Upper lobe of left lung (tissue), 6 donors: ENCODE results near the gene DCST2. TPM values are rescaled to one million over a fixed set of nuclear protein-coding genes. Genes with fewer than 3 reads are reported as not detected.

Experiments used
- ATAC-seq, 2 donors: fragments of 200-7000 bp; cut with Tn5 transposase; one replicate each; pipeline ENCODE4 v1.9.1; 2022; ENCODE audit warnings: mild to moderate bottlenecking in 2 of 2, moderate library complexity in 2 of 2; ENCODE audit not compliant: low FRiP score in 2 of 2
- DNase-seq, 2 donors: peaks; one replicate each; pipeline ENCODE4 v3.0.0-alpha.2; 2019 to 2020
- H3K27ac ChIP-seq, 4 donors: fragments of 200-600 bp; sonication (generic); one replicate each; pipeline ENCODE4 v1.5.1; 2016 to 2019
- H3K27me3 ChIP-seq, 4 donors: fragments of 200-600 bp; sonication (generic); one replicate each; pipeline ENCODE4 v1.5.1; 2017 to 2019
- H3K36me3 ChIP-seq, 4 donors: fragments of 200-600 bp; sonication (generic); one replicate each; pipeline ENCODE4 v1.5.1; 2016 to 2019
- H3K4me1 ChIP-seq, 4 donors: fragments of 200-600 bp; sonication (generic); one replicate each; pipeline ENCODE4 v1.5.1; 2018 to 2019
- H3K4me3 ChIP-seq, 4 donors: fragments of 200-600 bp; sonication (generic); one replicate each; pipeline ENCODE4 v1.5.1; 2017 to 2019; ENCODE audit warnings: mild to moderate bottlenecking in 2 of 4, moderate library complexity in 1 of 4
- H3K9me3 ChIP-seq, 4 donors: fragments of 200-600 bp; sonication (generic); one replicate each; pipeline ENCODE4 v1.5.1; 2018 to 2019
- EP300 ChIP-seq, 4 donors: sonication (generic); formaldehyde crosslinking; IDR thresholded peaks; one replicate each; pipeline ENCODE4 v1.5.1; 2017; ENCODE audit warnings: antibody characterized with exemption in 4 of 4, control low read depth in 2 of 4
- POLR2A ChIP-seq, 4 donors: fragments of 450-650 bp; IDR thresholded peaks; one replicate each; pipeline ENCODE4 v1.5.1; 2016 to 2017; ENCODE audit warnings: antibody characterized with exemption in 4 of 4, mild to moderate bottlenecking in 2 of 4
- POLR2AphosphoS5 ChIP-seq, 2 donors: sonication (generic); formaldehyde crosslinking; IDR thresholded peaks; one replicate each; pipeline ENCODE4 v1.5.1; 2017; ENCODE audit warnings: antibody characterized with exemption in 2 of 2
- WGBS, 2 donors: methylation state at CpG; one replicate each; pipeline ENCODE4 v1.1.5; 2017 to 2018; 5-methylcytosine and 5-hydroxymethylcytosine counted together
- total RNA-seq, 6 donors: library from RNA; depleted of rRNA in 4 of 6; stranded (reverse); fragments of >200 nt in 4 of 6; gene quantifications; one replicate each; pipeline versions ENCODE4 v1.1.0 to v1.2.1, GENCODE V29; 2016 to 2021
- TF ChIP-seq, protein P1 (sequence below), 6 experiments: fragments of 450-650 bp in 4 of 6; fragments of 200-600 bp in 2 of 6; sonication (generic) in 2 of 6; IDR thresholded peaks; one replicate each; pipeline ENCODE4 v1.5.1; 2016 to 2019; ENCODE audit warnings: antibody characterized with exemption in 6 of 6
- donor health status: DM: no; HTN: no; CAD: no; lungs with moderate emphysema.
- donor health status: DM: no; HTN: yes; CAD: no; lungs with severe emphysema.

The DCST2 gene
- total RNA-seq, 6 donors from 2014 or later = 0.49 to 2.1 (median 1.1) TPM

DNA sequence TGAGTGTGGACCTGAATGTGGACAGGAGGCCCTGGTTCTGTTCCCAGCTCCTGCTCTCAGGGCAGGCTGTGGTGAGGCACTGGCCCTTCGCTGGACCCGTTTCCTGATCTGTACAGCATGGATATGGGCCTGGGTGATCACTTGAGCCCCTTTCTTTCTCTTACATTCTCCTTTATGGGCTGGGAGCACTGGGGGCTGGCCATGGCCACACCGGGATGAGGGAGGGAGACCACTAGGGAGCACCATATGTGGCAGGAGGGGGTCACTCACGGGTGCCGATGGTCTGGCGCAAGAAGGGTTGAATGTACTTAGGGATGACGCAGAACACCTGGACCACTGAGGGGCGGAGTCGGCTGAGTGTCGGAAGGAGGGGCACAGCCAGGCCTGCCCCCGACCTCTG lies 2.7 kb downstream of the DCST2 start:
- 83 to 86% methylated on average over 11 of the region's 11 CpGs for WGBS, 2 donors

DNA sequence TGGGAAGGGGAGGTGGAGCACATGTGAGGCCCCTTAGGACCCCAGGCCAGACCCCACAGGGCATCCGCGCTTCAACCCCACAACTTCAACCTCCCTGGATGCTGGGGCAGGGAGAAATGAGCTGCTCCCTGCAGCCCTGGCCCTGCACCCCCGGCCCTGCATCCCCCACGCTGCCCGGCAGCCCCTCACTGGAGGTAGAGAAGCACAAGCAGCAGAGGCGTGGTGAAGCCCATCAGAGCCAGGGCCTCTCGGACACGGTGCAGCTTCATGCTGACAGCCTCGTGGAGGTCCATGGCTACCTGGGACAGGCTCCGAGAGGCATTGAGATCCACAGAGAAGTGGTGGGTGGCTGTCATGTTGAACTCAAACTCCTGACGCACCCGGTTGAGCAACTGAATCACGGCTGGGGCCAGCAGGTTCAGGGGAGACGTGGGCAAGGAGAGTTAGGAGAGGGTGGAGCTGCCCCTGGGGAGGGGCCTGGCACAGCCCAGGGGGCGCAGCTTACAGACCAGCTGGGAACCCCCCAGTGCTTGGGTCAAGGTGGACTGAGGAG lies 3.3 kb downstream of the DCST2 start:
- no peaks in the 10 kb centered on the region for H3K27me3 ChIP-seq
- no peaks in the 10 kb centered on the region for H3K36me3 ChIP-seq
- TF ChIP-seq POLR2AphosphoS5 (IDR thresholded peaks at IDR 0.05) (no peak), POLR2A (IDR thresholded peaks at IDR 0.05) (no peak), EP300 (IDR thresholded peaks at IDR 0.05) (no peak)
- TF ChIP-seq, protein P1, sequence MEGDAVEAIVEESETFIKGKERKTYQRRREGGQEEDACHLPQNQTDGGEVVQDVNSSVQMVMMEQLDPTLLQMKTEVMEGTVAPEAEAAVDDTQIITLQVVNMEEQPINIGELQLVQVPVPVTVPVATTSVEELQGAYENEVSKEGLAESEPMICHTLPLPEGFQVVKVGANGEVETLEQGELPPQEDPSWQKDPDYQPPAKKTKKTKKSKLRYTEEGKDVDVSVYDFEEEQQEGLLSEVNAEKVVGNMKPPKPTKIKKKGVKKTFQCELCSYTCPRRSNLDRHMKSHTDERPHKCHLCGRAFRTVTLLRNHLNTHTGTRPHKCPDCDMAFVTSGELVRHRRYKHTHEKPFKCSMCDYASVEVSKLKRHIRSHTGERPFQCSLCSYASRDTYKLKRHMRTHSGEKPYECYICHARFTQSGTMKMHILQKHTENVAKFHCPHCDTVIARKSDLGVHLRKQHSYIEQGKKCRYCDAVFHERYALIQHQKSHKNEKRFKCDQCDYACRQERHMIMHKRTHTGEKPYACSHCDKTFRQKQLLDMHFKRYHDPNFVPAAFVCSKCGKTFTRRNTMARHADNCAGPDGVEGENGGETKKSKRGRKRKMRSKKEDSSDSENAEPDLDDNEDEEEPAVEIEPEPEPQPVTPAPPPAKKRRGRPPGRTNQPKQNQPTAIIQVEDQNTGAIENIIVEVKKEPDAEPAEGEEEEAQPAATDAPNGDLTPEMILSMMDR (IDR thresholded peaks at IDR 0.05) = no peak
- no peaks in the 10 kb centered on the region for H3K9me3 ChIP-seq
- H3K27ac ChIP-seq = no peak overlapping the region
- no peak for DNase-seq
- WGBS, 2 donors = 83 to 97% methylated on average over 5 to 15 of the region's 15 CpGs
- no peak overlapping the region for H3K4me3 ChIP-seq
- no peaks in the 10 kb centered on the region for H3K4me1 ChIP-seq
- ATAC-seq = peak in 1 of 2 donors; percentile 7

More for the DNA sequence above, 2.7 kb downstream of the DCST2 start:
- H3K9me3 ChIP-seq = no peaks in the 10 kb centered on the region
- no peaks in the 10 kb centered on the region for H3K36me3 ChIP-seq
- H3K4me1 ChIP-seq = no peaks in the 10 kb centered on the region
- no peaks in the 10 kb centered on the region for H3K27me3 ChIP-seq
- TF ChIP-seq, protein P1 (IDR thresholded peaks at IDR 0.05) = no peak
- no peak for TF ChIP-seq EP300 (IDR thresholded peaks at IDR 0.05)
- TF ChIP-seq POLR2AphosphoS5 (IDR thresholded peaks at IDR 0.05) = no peak
- TF ChIP-seq POLR2A (IDR thresholded peaks at IDR 0.05) = no peak
- no peak overlapping the region for H3K27ac ChIP-seq
- no peak overlapping the region for H3K4me3 ChIP-seq
- ATAC-seq (no peak), DNase-seq (no peak)

DNA sequence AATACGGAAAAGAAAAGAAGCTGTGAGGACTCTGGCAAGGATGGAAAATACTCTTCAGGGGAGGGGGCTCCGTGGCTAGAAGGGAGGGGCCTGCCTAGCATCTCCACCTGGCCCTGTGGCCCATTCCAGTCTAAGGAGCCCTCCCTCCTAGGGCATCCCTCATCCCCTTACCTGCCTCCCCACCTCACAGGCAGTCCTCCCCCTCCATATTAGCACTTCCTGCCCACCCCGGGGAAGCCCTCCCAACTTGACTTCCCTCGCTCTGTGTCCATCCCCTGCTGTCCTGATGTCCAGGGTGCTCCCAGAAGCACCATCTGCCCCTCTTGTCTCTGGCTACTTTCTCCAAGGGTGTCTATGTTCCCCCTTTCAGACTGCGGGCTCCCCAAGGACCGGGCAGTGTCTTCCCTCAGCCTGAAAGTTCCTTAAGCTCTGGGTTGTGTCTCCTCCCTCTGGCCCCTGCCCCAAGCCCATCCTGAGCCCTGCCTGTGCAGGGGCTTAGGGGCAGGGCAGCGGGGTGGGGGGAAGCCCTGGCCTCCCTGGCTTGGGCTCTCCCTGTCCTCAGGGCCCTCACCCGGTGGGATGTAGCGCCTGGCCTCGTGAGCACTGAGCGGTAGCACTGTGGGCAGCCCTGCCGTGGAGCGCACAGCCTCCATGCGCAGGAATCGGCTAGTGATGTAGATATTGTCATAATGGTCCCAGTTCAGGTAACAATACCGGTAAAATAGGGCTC lies 3.9 kb downstream of the DCST2 start:
- no peaks in the 10 kb centered on the region for H3K36me3 ChIP-seq
- H3K9me3 ChIP-seq = no peaks in the 10 kb centered on the region
- no peaks in the 10 kb centered on the region for H3K4me1 ChIP-seq
- 87 to 89% methylated on average over 12 to 16 of the region's 16 CpGs for WGBS, 2 donors
- DNase-seq = no peak
- peak in 1 of 2 donors; percentile 27 for ATAC-seq
- H3K27ac ChIP-seq = no peak overlapping the region
- no peak for TF ChIP-seq EP300 (IDR thresholded peaks at IDR 0.05)
- TF ChIP-seq POLR2A (IDR thresholded peaks at IDR 0.05) = no peak
- TF ChIP-seq POLR2AphosphoS5 (IDR thresholded peaks at IDR 0.05) = no peak
- TF ChIP-seq, protein P1 (IDR thresholded peaks at IDR 0.05) = no peak
- H3K27me3 ChIP-seq = no peaks in the 10 kb centered on the region
- no peak overlapping the region for H3K4me3 ChIP-seq

DNA sequence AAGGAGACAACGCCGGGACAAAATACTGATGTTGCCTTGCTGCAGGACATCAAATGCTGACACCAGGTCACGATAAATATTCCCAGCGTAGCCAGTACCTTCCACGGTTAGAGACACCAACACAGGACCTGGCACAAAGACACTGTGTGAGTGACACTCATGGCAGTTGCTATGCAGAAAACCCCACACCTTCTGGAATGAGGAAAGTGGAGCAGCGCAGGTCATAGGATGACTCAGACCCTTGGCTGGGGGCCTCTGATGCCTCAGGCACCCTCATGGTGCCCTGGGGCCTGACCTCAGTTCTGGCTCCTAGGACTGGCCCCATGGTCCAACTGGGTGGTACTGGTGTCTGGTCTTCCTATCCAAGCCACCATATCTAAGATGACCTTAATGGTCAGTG lies 7.0 kb downstream of the DCST2 start:
- no peaks in the 10 kb centered on the region for H3K27me3 ChIP-seq
- ATAC-seq (no peak), DNase-seq (no peak)
- H3K27ac ChIP-seq = no peak overlapping the region
- H3K36me3 ChIP-seq = no peaks in the 10 kb centered on the region
- WGBS, 2 donors = 81 to 86% methylated on average over 5 to 6 of the region's 6 CpGs
- H3K4me1 ChIP-seq = peaks cover 0 to 8% (median 5%) of the 10 kb centered on the region in 4 donors
- TF ChIP-seq EP300 (IDR thresholded peaks at IDR 0.05) = no peak
- TF ChIP-seq, protein P1 (IDR thresholded peaks at IDR 0.05) = no peak
- TF ChIP-seq POLR2A (IDR thresholded peaks at IDR 0.05) = no peak
- no peak for TF ChIP-seq POLR2AphosphoS5 (IDR thresholded peaks at IDR 0.05)
- no peaks in the 10 kb centered on the region for H3K9me3 ChIP-seq
- no peak overlapping the region for H3K4me3 ChIP-seq
